ENCODE data around the gene SELENOM.
"Not testable (repeated sequence)": the region's sequence is repeated elsewhere in the genome, so short reads cannot be mapped to it uniquely, and the experiment has no call there.

Gene SELENOM

GRCh38 chr22:31089160-31090100, 17.9 kb downstream of the SELENOM start:
- DNase-seq, result peak; percentile 8

GRCh38 chr22:31088233-31088986, 19.0 kb downstream of the SELENOM start:
- DNase-seq, result no peak

- no peak for DNase-seq
These were observed 19.6 kb downstream of the SELENOM start for GRCh38 chr22:31087744-31088215.

GRCh38 chr22:31086703-31087330, 20.6 kb downstream of the SELENOM start:
- DNase-seq, result no peak

- no peak for DNase-seq
These were observed 21.4 kb downstream of the SELENOM start for GRCh38 chr22:31085928-31086327.

GRCh38 chr22:31085493-31085824, 21.9 kb downstream of the SELENOM start:
- DNase-seq, result no peak

- DNase-seq, result no peak
These were observed 22.4 kb downstream of the SELENOM start for GRCh38 chr22:31084811-31085492.

- DNase-seq, result no peak
These were observed 23.2 kb downstream of the SELENOM start for GRCh38 chr22:31083923-31084810.

GRCh38 chr22:31083377-31083768, 24.0 kb downstream of the SELENOM start:
- peak; percentile 95 for DNase-seq

GRCh38 chr22:31082606-31083376, 24.6 kb downstream of the SELENOM start:
- no peak for DNase-seq

- no peak for DNase-seq
These were observed 25.3 kb downstream of the SELENOM start for GRCh38 chr22:31081963-31082605.

- peak; percentile 87 for DNase-seq
These were observed 26.3 kb downstream of the SELENOM start, which contains the start of gene SMTN for GRCh38 chr22:31080848-31081649. TSS of gene SMTN (plus strand) at chr22:31081318. CDS start at chr22:31083259, 1,941 bp downstream.

- DNase-seq, result peak; percentile 35
These were observed 27.1 kb downstream of the SELENOM start for GRCh38 chr22:31080164-31080847.

- DNase-seq, result no peak
These were observed 28.2 kb downstream of the SELENOM start for GRCh38 chr22:31079095-31079642.

- DNase-seq, result not testable (repeated sequence)
These were observed 29.0 kb downstream of the SELENOM start for GRCh38 chr22:31078389-31078788.

GRCh38 chr22:31077681-31078080, 29.7 kb downstream of the SELENOM start:
- DNase-seq, result no peak

GRCh38 chr22:31075961-31076360, 31.4 kb downstream of the SELENOM start:
- DNase-seq, result no peak

GRCh38 chr22:31073545-31074145, 33.7 kb downstream of the SELENOM start:
- DNase-seq, result not testable (repeated sequence)

All from NCI-H1092 treated with DMSO at 0.1 percent for 48 hours (cell line).